Superior temporal gyrus (tissue), 1 donor: ENCODE results near the gene SCAMP1.
"Not testable (repeated sequence)": the region's sequence is repeated elsewhere in the genome, so short reads cannot be mapped to it uniquely, and the experiment has no call there.

Experiments used
- DNase-seq: peaks from one replicate; pipeline ENCODE4 v3.0.0-alpha.2; 2016; ENCODE audit errors: extremely low spot score

The SCAMP1 gene, protein sequence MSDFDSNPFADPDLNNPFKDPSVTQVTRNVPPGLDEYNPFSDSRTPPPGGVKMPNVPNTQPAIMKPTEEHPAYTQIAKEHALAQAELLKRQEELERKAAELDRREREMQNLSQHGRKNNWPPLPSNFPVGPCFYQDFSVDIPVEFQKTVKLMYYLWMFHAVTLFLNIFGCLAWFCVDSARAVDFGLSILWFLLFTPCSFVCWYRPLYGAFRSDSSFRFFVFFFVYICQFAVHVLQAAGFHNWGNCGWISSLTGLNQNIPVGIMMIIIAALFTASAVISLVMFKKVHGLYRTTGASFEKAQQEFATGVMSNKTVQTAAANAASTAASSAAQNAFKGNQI

DNA sequence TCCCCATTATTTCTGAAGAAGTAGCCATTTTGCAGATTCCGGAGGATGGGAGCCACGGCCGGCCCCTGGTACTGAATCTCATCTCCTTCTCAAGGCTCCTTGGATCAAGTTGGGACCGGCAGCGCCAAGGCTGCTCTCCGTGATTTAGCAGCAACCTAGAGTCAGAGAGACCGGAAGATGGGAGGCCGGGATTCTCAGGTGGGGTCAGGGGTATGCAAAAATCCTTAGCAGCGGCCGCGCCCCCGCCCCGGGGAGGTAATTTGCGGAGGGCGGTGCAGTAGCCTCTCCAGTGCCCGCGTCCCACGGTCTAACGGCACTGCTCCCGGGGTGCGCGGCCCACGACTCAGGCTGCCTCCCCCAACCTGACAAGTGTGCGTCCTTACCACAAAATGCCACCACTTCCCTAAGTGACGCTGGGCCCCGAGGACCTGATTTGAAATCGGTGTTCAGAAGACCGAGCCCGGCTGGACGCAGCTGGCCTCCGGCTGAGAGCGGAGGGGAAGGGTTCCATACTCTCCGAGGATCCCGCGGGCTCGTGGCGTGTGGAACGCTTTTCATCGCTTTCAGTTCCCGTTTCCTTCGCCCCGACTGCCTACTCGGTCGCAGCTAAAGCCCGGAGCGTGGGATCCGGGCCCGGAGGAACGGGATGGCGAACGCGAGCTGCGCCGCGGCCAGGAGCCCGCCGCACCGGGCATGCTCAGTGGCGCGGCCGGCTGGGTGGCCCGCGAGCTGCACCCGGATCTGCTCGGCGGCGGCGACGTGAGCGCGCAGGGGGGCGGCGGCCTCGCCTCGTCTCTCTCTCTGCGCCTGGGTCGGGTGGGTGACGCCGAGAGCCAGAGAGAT is at the start of gene SCAMP1:
Gene SCAMP1, plus strand, starts transcription at position 787 of the 843 bp plus-strand sequence. Its CDS starts 55 bp downstream, at position 842.
- DNase-seq = peak; percentile 93

GRCh38 chr5:78317515-78317914 is 42.9 kb upstream of the SCAMP1 start:
- DNase-seq = no peak

DNA sequence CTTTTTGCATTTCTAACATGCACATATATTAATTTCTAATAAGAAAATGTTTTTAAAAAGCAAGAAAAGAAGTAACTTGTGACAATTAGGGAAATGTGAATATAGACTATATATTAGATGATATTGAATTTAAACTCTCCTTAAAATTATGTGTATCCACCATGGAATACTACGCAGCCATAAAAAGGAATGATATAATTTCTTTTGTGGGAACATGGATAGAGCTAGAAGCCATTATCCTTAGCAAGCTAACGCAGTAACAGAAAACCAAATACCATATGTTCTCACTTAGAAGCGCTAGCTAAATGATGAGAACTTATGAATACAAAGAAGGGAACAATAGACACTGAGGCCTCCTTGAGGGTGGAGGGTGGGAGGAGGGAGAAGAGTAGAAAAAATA is 42.1 kb upstream of the SCAMP1 start:
- no peak for DNase-seq

GRCh38 chr5:78320401-78320800 is 40.0 kb upstream of the SCAMP1 start:
- peak; percentile 60 for DNase-seq

GRCh38 chr5:78323241-78323640 is 37.2 kb upstream of the SCAMP1 start:
- no peak for DNase-seq

- no peak for DNase-seq
Measured at GRCh38 chr5:78326930-78327329, 33.5 kb upstream of the SCAMP1 start.

DNA sequence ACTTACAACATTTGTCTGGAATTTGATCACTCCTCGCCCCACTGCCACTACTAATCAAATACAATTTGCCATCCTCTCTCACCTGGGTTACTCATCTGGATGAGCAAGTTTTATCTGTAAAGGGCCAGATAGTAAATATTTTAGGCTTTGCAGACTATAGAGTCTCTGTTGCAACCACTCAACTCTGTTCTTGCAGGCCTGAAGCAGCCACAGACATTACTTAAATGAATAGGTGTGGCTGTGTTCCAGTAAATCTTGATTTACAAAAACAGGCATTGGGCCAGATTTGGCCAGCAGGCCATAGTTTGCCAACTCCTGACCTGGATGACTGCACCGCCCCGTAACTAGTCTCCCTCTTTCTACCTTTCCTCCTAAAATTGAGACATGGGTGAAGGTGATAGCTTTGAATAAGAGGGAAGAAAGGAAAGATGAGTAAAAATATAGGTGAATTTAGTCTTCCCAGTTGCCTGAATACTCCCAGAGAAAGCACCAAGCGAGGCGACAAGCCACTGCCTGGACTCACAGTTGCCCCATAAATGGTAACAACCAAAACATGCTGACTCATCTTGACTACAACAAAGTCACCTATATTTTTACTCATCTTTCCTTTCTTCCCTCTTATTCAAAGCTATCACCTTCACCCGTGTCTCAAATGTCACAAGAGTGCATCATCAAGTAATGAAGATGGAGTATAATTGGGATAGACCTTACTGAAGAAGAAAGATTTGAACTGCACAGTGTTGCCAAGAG is 32.5 kb upstream of the SCAMP1 start:
- no peak for DNase-seq

DNA sequence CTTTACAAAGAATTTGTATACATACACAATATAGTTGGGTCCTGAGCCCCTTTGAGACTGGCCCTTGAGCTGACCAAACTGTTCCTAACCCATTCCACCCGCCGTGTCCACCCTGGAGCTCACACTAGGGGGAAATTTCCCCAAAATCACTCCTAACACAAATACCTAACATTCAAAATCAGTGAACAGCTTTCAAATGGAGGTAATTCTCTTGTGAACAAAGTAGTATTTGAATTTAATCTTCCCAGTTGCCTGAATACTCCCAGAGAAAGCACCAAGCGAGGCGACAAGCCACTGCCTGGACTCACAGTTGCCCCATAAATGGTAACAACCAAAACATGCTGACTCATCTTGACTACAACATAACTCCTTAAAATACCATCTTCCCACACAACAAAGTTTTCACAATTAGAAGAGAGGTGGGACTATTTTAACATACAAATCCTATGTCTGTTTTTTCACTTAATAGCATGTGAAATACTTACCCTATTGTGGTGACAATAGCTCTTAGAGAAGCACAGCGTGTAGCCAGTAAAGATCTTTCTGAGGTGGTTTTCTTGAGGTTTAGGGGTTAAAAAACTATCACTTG is 31.7 kb upstream of the SCAMP1 start:
- DNase-seq = no peak

DNA sequence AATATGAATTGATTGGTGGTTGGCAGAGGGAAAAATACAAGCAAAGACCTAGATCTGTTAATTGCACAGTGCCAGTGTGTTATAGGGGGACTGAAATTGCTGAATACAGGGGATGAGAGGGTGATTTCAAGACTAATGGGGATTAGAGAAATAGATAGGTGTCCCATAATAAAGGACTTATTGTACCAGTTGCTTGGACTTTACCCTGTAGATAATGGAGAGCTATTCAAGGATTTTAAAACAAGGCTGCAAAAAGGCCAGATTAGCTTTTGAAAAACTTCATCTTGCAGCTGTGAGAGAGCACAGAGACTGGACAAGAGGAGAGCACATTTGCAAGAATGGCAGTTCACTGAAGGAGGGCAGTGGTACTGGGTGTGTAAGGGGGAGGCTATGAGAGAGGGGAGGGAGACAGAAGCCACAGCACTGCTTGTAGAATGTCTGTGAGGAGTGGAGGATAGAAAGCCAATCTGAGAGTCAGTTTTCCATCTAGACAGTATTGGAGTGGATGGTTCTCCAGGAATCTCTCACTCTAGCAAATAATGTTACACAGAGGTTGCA is 28.8 kb upstream of the SCAMP1 start:
- no peak for DNase-seq

GRCh38 chr5:78334811-78335210 is 25.6 kb upstream of the SCAMP1 start:
- DNase-seq = no peak

- DNase-seq = no peak
Measured at GRCh38 chr5:78335976-78336375, 24.4 kb upstream of the SCAMP1 start.

- no peak for DNase-seq
Measured at GRCh38 chr5:78336698-78337097, 23.7 kb upstream of the SCAMP1 start.

GRCh38 chr5:78339617-78340436 is 20.6 kb upstream of the SCAMP1 start:
- no peak for DNase-seq

DNA sequence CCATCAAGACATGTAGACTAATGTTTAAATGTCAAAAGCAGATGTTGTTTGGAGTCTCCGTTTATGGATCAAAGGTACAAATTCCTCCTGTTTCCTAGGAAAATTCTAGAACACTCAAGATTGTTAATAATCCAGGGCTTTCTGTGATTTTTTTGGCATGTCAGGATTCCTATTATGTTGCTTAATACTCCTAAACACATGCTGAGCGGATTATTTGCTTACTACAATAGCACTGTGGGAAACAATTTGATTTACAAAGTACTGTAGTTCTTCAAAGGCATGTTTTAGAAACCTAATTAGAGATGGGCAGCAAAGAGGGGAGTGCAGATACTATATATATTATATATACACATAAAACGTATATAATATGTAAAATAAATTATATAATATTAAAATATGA is 19.0 kb upstream of the SCAMP1 start:
- DNase-seq = no peak

- no peak for DNase-seq
Measured at GRCh38 chr5:78345485-78345884, 14.9 kb upstream of the SCAMP1 start.

- no peak for DNase-seq
Measured at GRCh38 chr5:78353520-78353919, 6.9 kb upstream of the SCAMP1 start.

- no peak for DNase-seq
Measured at GRCh38 chr5:78354066-78354670, 6.2 kb upstream of the SCAMP1 start.

DNA sequence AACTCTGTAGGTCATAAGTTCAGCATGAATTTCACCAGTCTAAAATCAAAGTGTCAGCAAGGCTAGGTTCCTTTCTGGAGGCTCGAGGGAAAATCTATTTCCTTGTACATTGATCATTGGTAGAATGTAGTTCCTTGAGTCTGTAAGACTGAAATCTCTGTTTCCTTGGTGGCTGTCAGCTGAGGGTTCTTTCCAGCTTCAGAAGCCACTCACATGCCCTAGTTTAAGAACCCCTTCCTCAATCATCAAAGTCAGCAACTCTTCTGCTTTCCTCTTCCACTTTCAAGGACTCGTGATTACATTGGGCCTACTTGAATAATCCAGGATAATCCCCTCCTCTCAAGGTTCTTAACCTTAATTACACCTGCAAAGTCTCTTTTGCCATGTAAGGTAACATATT is 4.9 kb upstream of the SCAMP1 start:
- no peak for DNase-seq

GRCh38 chr5:78359455-78359830 is 974 bp upstream of the SCAMP1 start:
- DNase-seq = not testable (repeated sequence)

DNA sequence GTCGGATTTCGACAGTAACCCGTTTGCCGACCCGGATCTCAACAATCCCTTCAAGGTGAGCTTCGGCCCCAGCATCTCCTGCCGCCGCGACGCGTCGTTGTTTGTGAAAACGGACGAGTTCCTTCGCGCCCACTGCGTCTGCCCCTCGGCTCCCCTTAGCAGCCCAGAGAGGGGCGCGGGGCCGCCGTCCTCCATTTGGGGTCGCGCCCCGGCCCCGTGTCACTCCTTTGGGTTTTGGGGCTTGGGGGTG is 182 bp downstream of the SCAMP1 start:
- no peak for DNase-seq
